Neuronal stem cell (in vitro differentiated cells): Measurements from ENCODE around the gene TCEA2.

Source experiments
- DNase-seq: peaks from one replicate; pipeline ENCODE4 v3.0.0-alpha.2; 2013; ENCODE audit warnings: low spot score
- H2AFZ ChIP-seq: one replicate; pipeline ENCODE4 v1.6.1; 2013; ENCODE audit warnings: mild to moderate bottlenecking, low read length, inconsistent platforms
- H2AK5ac ChIP-seq: 2 replicates; pipeline ENCODE4 v1.6.1; 2013; ENCODE audit warnings: low read depth, mild to moderate bottlenecking, inconsistent platforms, low read length, moderate library complexity, mixed read lengths
- H2BK120ac ChIP-seq: 2 replicates; pipeline ENCODE4 v1.6.1; 2013; ENCODE audit warnings: low read depth, mild to moderate bottlenecking, inconsistent platforms, low read length, moderate library complexity, mixed read lengths
- H2BK12ac ChIP-seq: one replicate; pipeline ENCODE4 v1.6.1; 2013; ENCODE audit warnings: low read length, inconsistent platforms
- H2BK15ac ChIP-seq: 2 replicates; pipeline ENCODE4 v1.6.1; 2013; ENCODE audit warnings: mild to moderate bottlenecking, low read length, inconsistent platforms, mixed read lengths
- H2BK5ac ChIP-seq: one replicate; pipeline ENCODE4 v1.6.1; 2013; ENCODE audit warnings: inconsistent platforms, mild to moderate bottlenecking, low read length, moderate library complexity
- H3K14ac ChIP-seq: one replicate; pipeline ENCODE4 v1.6.1; 2013; ENCODE audit warnings: low read length, inconsistent platforms
- H3K18ac ChIP-seq: 2 replicates; pipeline ENCODE4 v1.6.1; 2013; ENCODE audit warnings: low read length, inconsistent platforms
- H3K23ac ChIP-seq: 2 replicates; pipeline ENCODE4 v1.6.1; 2013; ENCODE audit warnings: low read depth, mild to moderate bottlenecking, mixed read lengths, low read length, inconsistent platforms; ENCODE audit not compliant: poor library complexity
- H3K27ac ChIP-seq: replicated peaks from 3 replicates; pipeline ENCODE4 v1.5.1; 2013; ENCODE audit warnings: low read length, inconsistent platforms
- H3K27me3 ChIP-seq, 3 experiments: 2 replicates each; pipeline ENCODE4 v1.6.1; 2013; ENCODE audit warnings: low read length in 3 of 3, mild to moderate bottlenecking in 2 of 3, inconsistent platforms in 1 of 3, low read depth in 1 of 3, mixed read lengths in 1 of 3, moderate library complexity in 1 of 3; ENCODE audit not compliant: control insufficient read depth in 3 of 3, insufficient read depth in 3 of 3
- H3K36me3 ChIP-seq, 2 donors: replicated peaks in 1 of 2; 2 replicates each; pipeline ENCODE4 v1.6.1; 2013; ENCODE audit warnings: low read length in 2 of 2; ENCODE audit not compliant: control insufficient read depth in 2 of 2, insufficient read depth in 2 of 2
- H3K4ac ChIP-seq: 2 replicates; pipeline ENCODE4 v1.6.1; 2013; ENCODE audit warnings: inconsistent platforms, mild to moderate bottlenecking, low read length, moderate library complexity
- H3K4me1 ChIP-seq, 2 donors: 1 replicate in 1 of 2; 2 replicates in 1 of 2; pipeline ENCODE4 v1.6.1; 2013; ENCODE audit warnings: low read length in 2 of 2, low read depth in 1 of 2; ENCODE audit not compliant: control insufficient read depth in 2 of 2, insufficient read depth in 1 of 2
- H3K4me2 ChIP-seq: one replicate; pipeline ENCODE4 v1.6.1; 2013; ENCODE audit warnings: mild to moderate bottlenecking, low read length, inconsistent platforms; ENCODE audit not compliant: insufficient read depth, poor library complexity, severe bottlenecking
- H3K4me3 ChIP-seq, 2 donors: 2 replicates each; pipeline ENCODE4 v1.5.1; 2013; ENCODE audit warnings: low read length in 2 of 2, mild to moderate bottlenecking in 2 of 2, inconsistent platforms in 1 of 2, moderate library complexity in 1 of 2
- H3K79me1 ChIP-seq: one replicate; pipeline ENCODE4 v1.6.1; 2013; ENCODE audit warnings: low read depth, mild to moderate bottlenecking, inconsistent platforms, low read length, moderate library complexity
- H3K9ac ChIP-seq: one replicate; pipeline ENCODE4 v1.6.1; 2013; ENCODE audit warnings: mild to moderate bottlenecking, low read depth, low read length, inconsistent platforms; ENCODE audit not compliant: poor library complexity
- H3K9me3 ChIP-seq, 2 donors: replicated peaks in 1 of 2; 2 replicates each; pipeline versions ENCODE3 to v1.6.1; 2013; ENCODE audit warnings: low read length in 2 of 2, mild to moderate bottlenecking in 2 of 2, inconsistent platforms in 1 of 2, low read depth in 1 of 2, mixed read lengths in 1 of 2, moderate library complexity in 1 of 2; ENCODE audit not compliant: control insufficient read depth in 2 of 2, insufficient read depth in 1 of 2
- H4K8ac ChIP-seq: one replicate; pipeline ENCODE4 v1.6.1; 2013; ENCODE audit warnings: low read depth, mild to moderate bottlenecking, inconsistent platforms, low read length, moderate library complexity
- H4K91ac ChIP-seq: one replicate; pipeline ENCODE4 v1.6.1; 2013; ENCODE audit warnings: low read length, low read depth, mild to moderate bottlenecking, inconsistent platforms; ENCODE audit not compliant: poor library complexity
- WGBS, 2 donors: extraction: QIAGEN DNeasy Blood & Tissue Kit; methylation state at CpG; one replicate each; pipeline ENCODE4 v1.1.7; 2013; ENCODE audit warnings: missing lambda C conversion rate in 2 of 2, mixed read lengths in 1 of 2; ENCODE audit not compliant: insufficient read length in 2 of 2, insufficient replicate concordance in 1 of 2; ENCODE audit errors: extremely low coverage in 2 of 2; 5-methylcytosine and 5-hydroxymethylcytosine counted together

TCEA2 gene

DNA sequence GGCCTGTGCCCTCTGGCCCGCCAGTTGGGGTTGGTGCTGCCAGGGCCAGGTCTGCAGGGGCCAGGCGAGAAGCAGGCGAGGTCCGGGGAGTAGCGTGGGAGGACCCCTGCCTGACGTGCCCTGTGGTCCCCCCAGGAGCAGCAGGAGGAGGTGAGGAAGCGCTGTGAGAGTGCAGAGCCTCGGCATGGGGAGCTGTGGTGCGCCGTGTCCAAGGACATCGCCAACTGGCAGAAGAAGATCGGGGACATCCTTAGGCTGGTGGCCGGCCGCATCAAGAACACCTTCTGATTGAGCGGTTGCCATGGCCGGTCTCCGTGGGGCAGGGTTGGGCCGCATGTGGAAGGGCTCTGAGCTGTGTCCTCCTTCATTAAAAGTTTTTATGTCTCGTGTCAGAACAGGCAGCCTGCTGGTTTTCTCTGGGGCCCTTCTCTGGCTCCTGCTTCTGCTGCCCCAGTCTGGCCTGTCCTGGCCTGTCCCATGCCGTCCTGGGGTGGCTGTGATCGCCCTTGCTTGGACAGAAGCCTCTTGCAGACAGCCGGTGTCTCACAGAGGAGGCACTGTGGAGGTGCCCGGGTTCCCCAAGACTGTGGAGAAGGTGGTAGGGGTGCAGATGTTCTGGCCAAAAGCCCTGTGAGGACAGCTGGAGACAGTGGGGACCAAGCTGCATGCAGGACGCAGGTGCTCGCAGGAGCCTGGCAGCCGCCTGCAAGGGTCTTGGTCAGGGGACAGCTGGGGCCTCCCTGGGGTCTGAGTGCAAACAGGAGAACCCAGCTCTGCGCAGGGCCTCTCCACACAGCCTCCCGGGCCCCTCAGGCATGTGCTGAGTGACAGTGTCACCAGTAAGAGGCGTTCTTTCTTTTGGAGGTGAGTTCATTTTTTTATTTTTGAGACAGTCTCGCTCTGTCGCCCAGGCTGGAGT is 30.0 kb upstream of the TCEA2 start:
- no peak overlapping the region for H2BK12ac ChIP-seq
- WGBS, 2 donors = no CpG with 5 or more reads among the region's 31 CpGs
- no peak overlapping the region for H3K4me3 ChIP-seq
- no peak overlapping the region for H3K4me2 ChIP-seq
- H3K79me1 ChIP-seq = peaks cover 5% of the 10 kb centered on the region
- DNase-seq = no peak
- no peak overlapping the region for H2AFZ ChIP-seq
- H2BK15ac ChIP-seq = no peak overlapping the region
- no peak overlapping the region for H3K4ac ChIP-seq
- H3K9ac ChIP-seq = no peak overlapping the region
- H4K91ac ChIP-seq = no peak overlapping the region
- H3K27me3 ChIP-seq = peaks cover 0 to 12% (median 3%) of the 10 kb centered on the region in 3 experiments
- no peak overlapping the region for H4K8ac ChIP-seq
- no peak overlapping the region for H2BK5ac ChIP-seq
- peak overlapping the region; percentile 44 for H3K23ac ChIP-seq
- H3K4me1 ChIP-seq = peaks cover 10 to 12% of the 10 kb centered on the region in 2 donors
- H2AK5ac ChIP-seq = no peak overlapping the region
- peaks cover 41 to 69% of the 10 kb centered on the region in 2 donors for H3K36me3 ChIP-seq
- H2BK120ac ChIP-seq = no peak overlapping the region
- no peak overlapping the region for H3K27ac ChIP-seq
- H3K14ac ChIP-seq = no peak overlapping the region
- no peak overlapping the region for H3K18ac ChIP-seq
- H3K9me3 ChIP-seq = no peaks in the 10 kb centered on the region

DNA sequence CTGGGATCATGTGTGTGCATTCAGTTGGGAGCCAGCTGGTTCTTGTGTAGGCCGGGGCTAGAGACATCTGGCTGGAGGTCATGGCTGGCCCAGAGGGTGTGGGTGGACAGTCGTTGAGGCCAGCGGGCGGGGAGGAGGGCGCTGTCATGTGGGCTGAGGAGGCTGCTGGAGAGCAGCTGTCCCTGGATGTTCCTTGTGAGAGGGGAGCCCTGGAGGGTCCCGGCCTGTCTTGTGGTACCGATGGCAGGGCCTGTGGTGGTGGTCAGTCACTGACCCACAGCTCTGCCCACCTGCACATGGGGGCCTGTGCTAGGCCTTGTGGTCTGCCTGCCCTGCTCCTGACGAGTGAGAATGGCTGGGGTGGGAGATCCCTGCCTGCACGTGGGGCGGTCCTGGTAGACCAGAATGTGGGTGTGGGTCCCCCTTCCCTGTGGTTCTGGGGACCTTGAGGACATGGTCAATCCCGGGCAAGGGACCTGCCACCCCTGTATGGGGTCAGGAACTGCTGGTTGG is 29.0 kb upstream of the TCEA2 start:
- H3K9ac ChIP-seq = no peak overlapping the region

DNA sequence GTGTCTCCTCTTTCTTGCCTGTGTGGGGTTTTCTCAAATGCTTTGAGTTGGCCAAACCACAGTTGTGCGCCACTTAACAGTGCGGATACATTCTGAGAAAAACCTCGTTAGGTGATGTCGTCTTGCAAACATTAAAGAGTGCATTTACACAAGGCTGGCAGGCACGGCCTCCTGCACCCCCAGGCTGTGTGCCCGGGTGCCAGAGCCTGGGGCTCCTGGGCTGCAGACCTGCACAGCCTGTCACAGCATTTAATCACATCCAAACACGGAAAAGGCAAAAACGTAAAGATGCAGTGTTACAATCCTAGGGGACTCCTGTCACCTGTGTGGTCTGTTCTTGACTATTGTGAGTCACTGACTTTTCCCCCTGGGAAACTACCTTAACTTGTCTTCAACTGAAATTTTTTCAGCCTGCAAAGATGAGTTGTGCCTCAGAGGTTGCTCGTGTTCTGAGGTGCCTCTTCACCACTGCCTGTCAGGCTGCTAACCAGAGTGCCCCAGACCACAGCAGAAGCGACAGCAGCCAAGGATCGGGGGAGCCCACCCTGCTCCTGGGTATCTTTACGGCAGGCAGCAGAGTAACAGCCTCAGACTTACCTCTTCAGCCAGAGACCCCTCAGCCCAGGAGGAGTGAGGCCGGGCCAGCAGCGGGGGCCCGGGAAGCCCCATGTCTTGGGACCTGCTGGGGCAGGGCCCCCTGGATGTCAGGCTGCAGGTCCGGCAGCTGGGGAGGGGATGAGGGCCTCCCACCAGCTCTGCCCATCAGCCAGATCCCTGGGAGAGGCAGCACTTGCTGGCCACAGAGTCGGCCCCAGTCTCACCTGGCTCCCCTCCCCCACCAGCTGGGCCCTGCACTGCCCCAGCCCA is 27.7 kb upstream of the TCEA2 start:
- Histone ChIP-seq H2AFZ (no peak overlapping the region), H4K91ac (no peak overlapping the region), H3K79me1 (no peaks in the 10 kb centered on the region), H3K27me3 (peaks cover 17 to 35% (median 19%) of the 10 kb centered on the region in 3 experiments), H3K36me3 (peaks cover 23 to 46% of the 10 kb centered on the region in 2 donors), H2AK5ac (peak overlapping the region; percentile 82), H2BK15ac (no peak overlapping the region), H3K27ac (no peak overlapping the region), H3K4ac (no peak overlapping the region), H3K4me2 (no peak overlapping the region), H2BK5ac (no peak overlapping the region), H3K9ac (peak overlapping the region; percentile 54), H3K18ac (no peak overlapping the region), H4K8ac (no peak overlapping the region), H3K4me1 (peaks cover 16 to 19% of the 10 kb centered on the region in 2 donors), H3K9me3 (no peaks in the 10 kb centered on the region), H2BK12ac (no peak overlapping the region), H3K14ac (no peak overlapping the region), H3K4me3 (no peak overlapping the region), H2BK120ac (no peak overlapping the region), H3K23ac (no peak overlapping the region)
- no peak for DNase-seq
- no CpG with 5 or more reads among the region's 17 CpGs for WGBS, 2 donors

More for the DNA sequence above, 29.0 kb upstream of the TCEA2 start:
- Histone ChIP-seq H3K36me3 (peaks cover 35 to 58% of the 10 kb centered on the region in 2 donors), H2AFZ (no peak overlapping the region), H2AK5ac (no peak overlapping the region), H3K23ac (peak overlapping the region; percentile 65), H2BK120ac (no peak overlapping the region), H3K4me3 (no peak overlapping the region), H3K18ac (no peak overlapping the region), H3K4me2 (no peak overlapping the region), H3K27me3 (peaks cover 4 to 23% (median 10%) of the 10 kb centered on the region in 3 experiments), H4K8ac (no peak overlapping the region), H3K4ac (no peak overlapping the region), H2BK5ac (no peak overlapping the region), H3K27ac (no peak overlapping the region), H3K14ac (no peak overlapping the region), H4K91ac (no peak overlapping the region), H3K9me3 (no peaks in the 10 kb centered on the region), H3K4me1 (peaks cover 10 to 12% of the 10 kb centered on the region in 2 donors), H3K79me1 (peaks cover 2% of the 10 kb centered on the region), H2BK15ac (peak overlapping the region; percentile 17), H2BK12ac (no peak overlapping the region)
- DNase-seq = no peak
- no CpG with 5 or more reads among the region's 11 CpGs for WGBS, 2 donors
